Smooth muscle cell (in vitro differentiated cells): ENCODE data around the gene CRNN. TPM values are rescaled to one million over a fixed set of nuclear protein-coding genes. Genes with fewer than 3 reads are reported as not detected.

Experiments
- DNase-seq: peaks from one replicate; lab custom pipeline; 2025; ENCODE audit not compliant: unreplicated experiment; lab: John Stamatoyannopoulos, UW
- H2AFZ ChIP-seq: fragments of 200-600 bp; sonication (generic); 2 replicates; pipeline ENCODE4 v1.6.0; 2016; ENCODE audit warnings: antibody characterized with exemption, low read depth, mild to moderate bottlenecking
- H3F3A ChIP-seq: fragments of 200-600 bp; sonication (generic); 2 replicates; pipeline ENCODE4 v1.6.0; 2017; ENCODE audit warnings: antibody characterized with exemption, low read depth
- H3K27ac ChIP-seq: fragments of 200-600 bp; sonication (generic); 2 replicates; pipeline ENCODE4 v1.5.1; 2016; ENCODE audit warnings: low read depth, mild to moderate bottlenecking
- H3K27me3 ChIP-seq: fragments of 200-600 bp; sonication (generic); 2 replicates; pipeline ENCODE4 v1.6.1; 2016; ENCODE audit warnings: low read depth, mild to moderate bottlenecking
- H3K36me3 ChIP-seq: fragments of 200-600 bp; sonication (generic); 2 replicates; pipeline ENCODE4 v1.5.1; 2016; ENCODE audit warnings: low read depth
- H3K4me1 ChIP-seq: fragments of 200-600 bp; sonication (generic); 2 replicates; pipeline ENCODE4 v1.5.1; 2016; ENCODE audit warnings: low read depth
- H3K4me2 ChIP-seq: fragments of 200-600 bp; sonication (generic); 2 replicates; pipeline ENCODE4 v1.6.0; 2016; ENCODE audit warnings: mild to moderate bottlenecking
- H3K4me3 ChIP-seq: fragments of 200-600 bp; sonication (generic); 2 replicates; pipeline ENCODE4 v1.5.1; 2016; ENCODE audit warnings: mild to moderate bottlenecking
- H3K79me2 ChIP-seq: fragments of 200-600 bp; sonication (generic); 2 replicates; pipeline ENCODE4 v1.6.0; 2016; ENCODE audit warnings: low read depth, mild to moderate bottlenecking
- H3K9ac ChIP-seq: fragments of 200-600 bp; sonication (generic); 2 replicates; pipeline ENCODE4 v1.6.0; 2016; ENCODE audit warnings: low read depth
- H3K9me3 ChIP-seq: fragments of 200-600 bp; sonication (generic); replicated peaks from 2 replicates; pipeline ENCODE4 v1.5.1; 2016; ENCODE audit warnings: low read depth
- H4K20me1 ChIP-seq: fragments of 200-600 bp; sonication (generic); 2 replicates; pipeline ENCODE4 v1.6.0; 2016; ENCODE audit warnings: low read depth
- WGBS: methylation state at CpG from one replicate; pipeline ENCODE4 v1.1.7; 2016; ENCODE audit warnings: low lambda C conversion rate; 5-methylcytosine and 5-hydroxymethylcytosine counted together
- polyA plus RNA-seq: library from polyadenylated mRNA; unstranded; fragments of >200 nt; fragmentation: Nextera tagmentation; extraction: Ambion mirVana; gene quantifications from 2 replicates; pipeline ENCODE4 v1.2.1, GENCODE V29; 2016
- total RNA-seq: library from RNA; depleted of rRNA; stranded (reverse); fragments of >200 nt; gene quantifications from 2 replicates; pipeline ENCODE4 v1.2.3, GENCODE V29; 2014
- TF ChIP-seq, protein P1 (sequence below): fragments of 200-600 bp; sonication (generic); IDR thresholded peaks from 2 replicates; pipeline ENCODE4 v1.5.1; 2017; ENCODE audit warnings: borderline replicate concordance, mild to moderate bottlenecking, antibody characterized with exemption; ENCODE audit not compliant: insufficient read depth, poor library complexity, severe bottlenecking

The CRNN gene
- total and polyA plus RNA-seq, 2 experiments from 2014 or later, result not detected

DNA sequence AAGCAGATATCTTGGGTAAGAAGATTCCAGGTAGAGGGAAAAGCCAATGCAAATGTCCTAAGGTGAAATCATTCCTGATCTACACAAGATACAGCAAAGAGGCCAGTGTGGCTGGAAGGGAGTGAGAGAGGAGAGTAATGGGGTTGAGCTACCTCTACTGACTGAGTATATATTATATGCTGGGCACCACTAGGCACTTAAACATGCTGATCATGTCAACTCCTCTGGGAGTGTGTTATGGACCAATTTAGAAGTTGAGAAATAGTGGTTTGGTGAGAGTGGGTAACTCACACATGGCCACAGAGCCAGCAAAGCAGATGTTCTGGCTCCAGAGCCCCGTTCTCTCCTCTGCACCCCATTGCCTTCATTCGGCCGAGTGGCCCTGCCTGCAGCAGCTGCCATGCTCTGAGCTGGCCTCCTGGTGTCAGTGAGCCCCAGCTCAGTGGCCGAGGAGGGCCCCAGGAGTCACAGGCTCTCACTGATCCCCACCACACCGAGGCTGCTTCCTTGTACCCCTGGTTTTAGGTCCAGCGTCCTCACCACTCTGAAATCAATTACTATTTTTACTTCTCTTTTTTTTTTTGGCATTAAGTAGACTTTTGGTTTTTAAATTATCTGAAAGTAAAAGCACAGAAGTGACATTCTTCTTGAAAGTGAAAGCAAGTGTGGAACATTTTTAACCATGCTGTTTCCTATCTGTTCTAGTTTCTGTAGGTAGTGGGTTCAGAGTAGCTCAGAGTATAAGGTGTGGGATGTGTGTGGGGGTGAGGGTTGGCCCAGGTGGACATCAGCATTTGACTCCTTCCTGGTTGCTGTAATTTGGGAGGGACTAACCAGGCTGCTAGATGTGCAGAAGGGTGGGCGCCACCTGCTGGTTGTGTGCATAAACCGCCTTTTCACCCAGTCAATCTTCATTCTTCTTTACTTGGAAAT is 45.8 kb upstream of the CRNN start:
- H3K36me3 ChIP-seq, result no peaks in the 10 kb centered on the region
- H3K79me2 ChIP-seq, result no peaks in the 10 kb centered on the region
- H3K9ac ChIP-seq, result no peak overlapping the region
- no peaks in the 10 kb centered on the region for H3K9me3 ChIP-seq
- H3K4me2 ChIP-seq, result no peak overlapping the region
- H3K4me1 ChIP-seq, result no peaks in the 10 kb centered on the region
- no peaks in the 10 kb centered on the region for H3K27me3 ChIP-seq
- H4K20me1 ChIP-seq, result no peaks in the 10 kb centered on the region
- no peak overlapping the region for H3K4me3 ChIP-seq
- H2AFZ ChIP-seq, result no peak overlapping the region
- 49% methylated on average over 8 of the region's 8 CpGs for WGBS
- no peak overlapping the region for H3K27ac ChIP-seq
- no peaks in the 10 kb centered on the region for H3F3A ChIP-seq
- DNase-seq, result no peak
- TF ChIP-seq, protein P1, sequence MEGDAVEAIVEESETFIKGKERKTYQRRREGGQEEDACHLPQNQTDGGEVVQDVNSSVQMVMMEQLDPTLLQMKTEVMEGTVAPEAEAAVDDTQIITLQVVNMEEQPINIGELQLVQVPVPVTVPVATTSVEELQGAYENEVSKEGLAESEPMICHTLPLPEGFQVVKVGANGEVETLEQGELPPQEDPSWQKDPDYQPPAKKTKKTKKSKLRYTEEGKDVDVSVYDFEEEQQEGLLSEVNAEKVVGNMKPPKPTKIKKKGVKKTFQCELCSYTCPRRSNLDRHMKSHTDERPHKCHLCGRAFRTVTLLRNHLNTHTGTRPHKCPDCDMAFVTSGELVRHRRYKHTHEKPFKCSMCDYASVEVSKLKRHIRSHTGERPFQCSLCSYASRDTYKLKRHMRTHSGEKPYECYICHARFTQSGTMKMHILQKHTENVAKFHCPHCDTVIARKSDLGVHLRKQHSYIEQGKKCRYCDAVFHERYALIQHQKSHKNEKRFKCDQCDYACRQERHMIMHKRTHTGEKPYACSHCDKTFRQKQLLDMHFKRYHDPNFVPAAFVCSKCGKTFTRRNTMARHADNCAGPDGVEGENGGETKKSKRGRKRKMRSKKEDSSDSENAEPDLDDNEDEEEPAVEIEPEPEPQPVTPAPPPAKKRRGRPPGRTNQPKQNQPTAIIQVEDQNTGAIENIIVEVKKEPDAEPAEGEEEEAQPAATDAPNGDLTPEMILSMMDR, result peak; percentile 33

DNA sequence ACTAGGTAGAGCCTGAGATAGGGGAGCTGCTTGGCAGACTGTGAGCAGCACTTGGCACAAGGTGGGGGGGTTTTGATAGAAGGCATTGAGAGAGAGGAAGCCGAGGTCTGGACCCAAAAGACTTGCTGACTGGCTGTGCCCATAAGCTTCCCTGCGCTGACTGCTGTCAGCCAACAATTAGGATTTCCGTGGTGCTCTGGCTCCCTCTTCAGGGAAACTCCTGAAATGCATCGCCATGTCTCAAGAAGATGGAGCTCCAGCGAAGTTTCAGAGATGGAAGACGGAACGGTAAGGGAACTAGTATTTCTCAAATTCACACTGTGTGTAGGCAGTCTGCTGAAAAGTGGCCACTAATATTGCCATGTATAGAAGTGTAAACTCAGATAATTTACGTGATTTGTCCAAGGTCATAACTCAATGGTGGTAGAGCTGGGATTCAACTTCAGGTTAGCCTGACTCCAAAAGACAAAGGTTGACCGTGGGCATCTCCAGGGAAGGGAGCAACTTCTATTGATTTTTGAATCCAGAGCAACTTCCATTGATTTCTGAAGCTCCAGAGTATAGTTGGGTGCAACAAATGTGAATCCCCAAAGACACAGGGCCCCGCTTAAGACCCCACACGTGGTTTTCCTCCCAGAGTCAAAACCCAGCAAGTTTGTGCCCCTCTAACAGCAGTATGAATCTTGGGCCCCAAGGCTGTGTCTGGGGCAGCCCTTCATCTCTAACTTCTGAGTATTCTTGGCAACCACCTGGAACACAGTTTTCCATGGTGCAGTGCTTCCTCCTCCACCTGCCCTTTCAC is 44.5 kb upstream of the CRNN start:
- Histone ChIP-seq H3K79me2 (no peaks in the 10 kb centered on the region), H2AFZ (no peak overlapping the region), H3K9me3 (no peaks in the 10 kb centered on the region), H3K4me2 (no peak overlapping the region), H3F3A (no peaks in the 10 kb centered on the region), H3K27me3 (no peaks in the 10 kb centered on the region), H3K27ac (no peak overlapping the region), H3K4me3 (no peak overlapping the region), H3K9ac (no peak overlapping the region), H4K20me1 (no peaks in the 10 kb centered on the region), H3K36me3 (no peaks in the 10 kb centered on the region), H3K4me1 (no peaks in the 10 kb centered on the region)
- 32% methylated on average over 11 of the region's 11 CpGs for WGBS
- TF ChIP-seq, protein P1, result peak; percentile 49
- DNase-seq, result no peak

DNA sequence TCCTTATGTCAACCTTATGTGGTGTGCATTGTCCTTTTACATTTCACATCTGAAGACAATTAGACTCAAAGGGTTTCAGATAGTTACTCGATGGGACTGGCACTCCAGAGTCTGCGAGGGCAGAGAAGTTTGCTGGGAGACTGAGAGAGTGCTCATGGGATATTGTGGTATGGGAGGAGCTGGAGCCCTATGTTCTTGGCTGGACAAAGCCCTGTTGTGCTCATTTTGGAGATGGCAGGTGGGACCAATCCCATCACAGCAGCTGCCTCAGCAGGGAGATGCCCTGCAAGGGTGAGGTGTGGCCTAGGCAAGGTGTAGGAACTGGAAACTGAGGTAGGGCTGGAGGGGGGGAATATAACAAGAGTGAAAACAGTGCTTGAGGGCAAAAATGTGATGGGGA is 43.5 kb upstream of the CRNN start:
- no peaks in the 10 kb centered on the region for H3K27me3 ChIP-seq
- H3K4me2 ChIP-seq, result no peak overlapping the region
- H3F3A ChIP-seq, result no peaks in the 10 kb centered on the region
- H3K4me1 ChIP-seq, result no peaks in the 10 kb centered on the region
- H3K79me2 ChIP-seq, result no peaks in the 10 kb centered on the region
- H3K36me3 ChIP-seq, result no peaks in the 10 kb centered on the region
- TF ChIP-seq, protein P1, result no peak
- H3K9ac ChIP-seq, result no peak overlapping the region
- H3K27ac ChIP-seq, result no peak overlapping the region
- no peak for DNase-seq
- H3K9me3 ChIP-seq, result no peaks in the 10 kb centered on the region
- no peak overlapping the region for H3K4me3 ChIP-seq
- H2AFZ ChIP-seq, result no peak overlapping the region
- 17% methylated on average over 2 of the region's 2 CpGs for WGBS
- no peaks in the 10 kb centered on the region for H4K20me1 ChIP-seq
